Endothelial cell of hepatic sinusoid (primary cell): ENCODE measurements around the gene IL36RN.

Experiments
- in situ Hi-C: cut with HindIII; loops from 2 replicates; pipeline ENCODE4 v1.10.0; 2017; ENCODE audit warnings: low sequenced_read_pairs

IL36RN gene

DNA sequence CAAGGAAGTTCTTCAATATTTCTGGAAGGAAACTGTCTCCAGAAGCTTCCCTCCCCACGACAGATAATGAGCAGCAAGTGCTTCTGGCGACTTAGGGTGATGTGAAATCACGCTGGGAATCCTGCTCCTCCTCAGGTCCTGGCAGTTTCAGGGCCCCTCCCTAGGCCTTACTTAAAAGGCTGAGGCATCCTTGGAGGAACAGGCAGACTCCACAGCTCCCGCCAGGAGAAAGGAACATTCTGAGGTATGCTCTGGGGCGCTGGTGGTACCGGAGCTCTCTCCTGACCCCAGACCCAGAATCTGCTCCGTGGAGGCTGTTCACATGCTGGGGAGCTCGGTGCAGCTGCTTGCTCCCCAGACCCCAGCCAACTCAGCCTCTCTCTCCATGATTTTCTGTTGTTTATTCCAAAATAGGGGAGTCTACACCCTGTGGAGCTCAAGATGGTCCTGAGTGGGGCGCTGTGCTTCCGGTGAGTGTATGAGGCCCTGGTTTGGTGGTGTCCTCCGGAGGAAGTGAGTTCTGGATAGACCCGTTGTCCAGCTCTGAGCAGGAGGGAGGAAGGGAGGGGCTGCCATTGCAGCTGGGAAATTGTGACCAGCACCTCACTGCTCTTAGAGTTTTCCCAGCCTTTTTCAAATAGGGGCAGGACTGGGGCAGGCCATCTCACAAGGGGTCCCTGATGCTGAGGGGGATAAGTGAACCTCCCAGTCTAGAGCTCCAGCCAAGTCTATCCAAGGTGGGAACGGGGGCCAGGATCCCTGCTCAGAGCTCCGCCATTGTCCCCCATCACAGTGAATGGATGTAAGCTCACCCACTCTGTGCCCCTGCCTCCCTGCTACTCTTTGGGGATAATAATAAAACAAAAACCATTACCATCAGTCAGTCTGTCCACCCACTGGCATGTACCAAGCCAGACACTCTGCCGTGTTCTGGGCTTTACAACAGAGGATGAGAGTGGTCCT, at the start of gene IL36RN:
Gene IL36RN (plus strand): TSS at position 201 of the 963 bp plus-strand sequence. CDS start 241 bp downstream, at position 442.
- in situ Hi-C loops = no loop called here

DNA sequence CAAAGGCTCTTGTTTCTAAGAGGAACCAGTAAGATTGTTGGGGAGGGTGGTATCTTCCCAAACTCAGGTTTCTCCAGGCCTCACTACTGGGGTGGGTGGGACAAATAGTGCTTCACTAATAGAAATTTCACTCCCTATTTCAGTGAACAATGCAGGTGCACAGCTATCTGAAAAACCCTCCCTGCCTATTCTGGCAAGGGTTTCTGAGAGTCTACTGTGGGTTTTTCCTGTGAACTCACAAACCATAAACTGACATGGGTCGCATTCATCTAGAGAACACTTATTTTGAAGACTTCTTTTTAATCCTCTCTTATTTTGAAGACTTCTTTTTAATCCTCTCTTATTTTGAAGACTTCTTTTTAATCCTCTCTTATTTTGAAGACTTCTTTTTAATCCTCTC, 49.4 kb upstream of the IL36RN start:
- in situ Hi-C loops = no loop called here

DNA sequence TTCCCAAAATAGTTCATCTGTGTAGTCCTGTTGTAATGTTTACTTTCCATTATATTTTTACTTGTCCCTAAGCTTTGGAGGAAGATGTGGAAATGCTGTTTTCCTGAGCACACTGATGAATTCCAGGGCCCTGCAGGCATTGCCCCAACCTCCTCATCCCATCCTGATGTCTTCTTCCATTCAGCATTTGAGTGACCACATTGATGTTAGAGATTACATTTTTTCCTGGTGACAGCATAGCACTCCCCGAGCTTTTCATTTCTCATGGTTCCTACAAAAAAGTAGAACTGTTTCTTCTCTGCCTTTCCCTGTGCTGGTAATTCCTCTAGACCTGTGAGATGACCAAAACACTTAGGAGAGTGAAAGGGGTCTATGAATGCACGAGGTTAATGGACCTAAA, 48.9 kb upstream of the IL36RN start:
- in situ Hi-C loops = no loop called here

DNA sequence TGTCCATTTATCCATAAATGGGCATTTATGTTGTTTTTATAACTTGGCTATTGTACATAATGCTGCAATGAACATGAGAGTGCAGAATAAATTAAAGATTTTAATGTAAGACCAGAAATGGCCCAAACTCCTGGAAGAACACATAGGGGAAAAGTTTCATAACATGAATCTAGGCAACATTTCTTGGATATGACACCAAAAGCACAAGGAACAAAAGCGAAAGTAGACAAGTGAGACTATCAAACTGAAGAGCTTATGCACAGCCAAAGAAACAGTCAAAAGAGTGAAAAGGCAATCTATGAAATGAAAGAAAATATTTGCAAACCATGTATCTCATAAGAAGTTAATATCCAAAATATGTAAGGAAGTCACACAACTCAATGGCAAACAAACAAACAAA, 47.9 kb upstream of the IL36RN start:
- in situ Hi-C loops = no loop called here

DNA sequence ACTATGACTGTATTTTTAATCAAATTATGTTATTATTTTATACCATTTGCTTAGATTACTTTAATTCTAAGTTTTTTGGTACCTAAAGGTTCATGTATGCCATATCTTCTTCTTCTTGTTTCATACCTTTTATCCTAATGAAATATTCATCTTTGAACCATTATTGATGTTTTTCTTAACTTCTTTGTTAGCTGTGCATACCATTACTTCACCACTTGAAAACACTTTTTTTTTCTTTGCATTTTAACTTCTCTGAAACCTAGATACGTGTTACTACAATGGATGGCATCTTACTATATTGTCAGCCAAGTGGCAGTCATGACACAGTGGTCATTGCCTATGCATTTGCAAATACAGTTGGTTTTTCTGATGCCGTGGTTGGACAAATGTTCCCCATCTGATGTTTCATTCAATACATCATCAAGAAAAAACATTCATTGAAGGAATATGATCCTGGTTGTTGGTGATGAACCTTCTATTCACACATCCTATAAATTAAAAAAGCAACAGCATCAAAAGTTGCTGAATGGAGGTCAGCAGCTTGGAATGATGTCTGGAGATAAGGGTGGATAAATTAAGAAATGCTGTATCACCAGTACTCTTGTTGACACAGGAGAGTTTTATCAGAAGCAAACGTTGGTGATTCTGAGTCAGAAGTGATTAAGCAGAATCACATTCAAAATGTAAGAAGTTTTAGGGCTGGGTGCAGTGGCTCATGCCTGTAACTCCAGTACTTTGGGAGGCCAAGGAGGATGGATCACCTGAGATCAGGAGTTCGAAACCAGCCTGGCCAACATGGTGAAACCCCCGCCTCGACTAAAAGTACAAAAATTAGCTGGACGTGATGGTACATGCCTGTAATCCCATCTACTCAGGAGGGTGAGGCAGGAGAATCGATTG, 46.3 kb upstream of the IL36RN start:
- in situ Hi-C loops = no loop called here

DNA sequence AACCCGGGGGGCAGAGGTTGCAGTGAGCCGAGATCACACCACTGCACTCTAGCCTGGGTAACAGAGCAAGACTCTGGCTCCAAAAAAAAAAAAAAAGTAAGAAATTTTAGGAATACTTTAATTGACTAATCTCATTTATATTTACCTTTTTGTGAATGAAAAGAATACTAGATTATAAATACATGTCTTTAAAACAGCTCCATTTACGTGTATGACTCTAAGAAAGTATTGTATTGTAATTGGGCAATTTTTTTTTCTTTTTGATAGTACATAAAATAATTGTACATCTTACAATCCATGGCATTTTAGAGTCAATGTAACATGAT, 45.7 kb upstream of the IL36RN start:
- in situ Hi-C loops = no loop called here

DNA sequence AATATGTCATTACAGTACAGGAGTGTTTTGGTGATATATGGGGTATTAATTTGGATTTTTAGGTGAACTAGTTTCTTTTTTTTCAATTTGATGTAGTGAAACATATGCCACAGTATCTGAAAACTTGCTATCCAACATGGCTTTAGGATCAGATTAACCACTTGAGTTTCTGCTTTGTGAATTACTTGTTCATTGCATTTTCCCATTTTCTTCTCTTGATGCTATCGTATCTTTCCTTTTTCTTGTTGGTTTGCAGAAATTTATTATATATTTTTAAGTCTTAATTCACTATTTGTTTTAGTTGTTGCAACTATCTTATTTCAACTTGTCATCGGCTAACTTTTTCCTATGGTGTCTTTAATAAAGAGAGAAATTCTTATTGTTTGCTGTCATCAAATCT, 44.9 kb upstream of the IL36RN start:
- in situ Hi-C loops = no loop called here

DNA sequence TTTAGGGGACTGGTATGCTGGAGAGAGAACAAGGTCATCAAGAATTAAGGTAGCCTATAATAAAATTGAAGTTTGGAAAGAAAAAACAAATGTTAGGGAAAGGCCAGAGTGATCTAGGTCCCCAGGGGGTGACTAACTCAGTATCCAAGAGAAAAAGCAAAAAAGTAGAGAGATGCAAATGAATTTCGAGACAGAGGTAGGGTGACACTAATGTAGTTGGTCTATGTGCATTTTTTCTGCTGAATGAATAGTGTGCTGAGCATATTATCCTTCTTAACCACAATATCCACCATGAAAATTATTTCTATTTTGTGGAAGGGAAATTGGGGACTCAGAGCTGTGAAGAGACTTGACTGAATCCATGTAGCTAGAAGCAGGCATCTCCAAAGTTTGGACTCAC, 44.0 kb upstream of the IL36RN start:
- in situ Hi-C loops = no loop called here

DNA sequence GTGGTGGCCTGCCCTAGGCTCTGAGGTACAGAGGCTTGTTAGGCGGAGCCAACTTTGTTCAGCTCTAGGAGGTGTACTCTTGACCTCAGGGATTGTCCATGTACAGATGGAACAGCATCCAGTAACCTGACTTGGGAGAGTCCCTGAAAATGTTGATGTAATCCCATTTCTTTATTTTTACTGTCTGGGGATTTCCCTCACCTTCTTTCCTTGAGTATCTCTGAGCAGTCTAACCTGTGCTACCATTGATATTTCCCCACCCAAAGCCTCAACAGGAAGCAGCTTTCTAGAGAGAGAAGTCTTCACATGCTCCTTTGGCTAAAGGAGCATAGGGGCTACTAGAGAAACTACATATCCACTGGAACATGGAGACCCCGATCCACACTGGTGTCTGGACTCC, 43.3 kb upstream of the IL36RN start:
- in situ Hi-C loops = no loop called here

DNA sequence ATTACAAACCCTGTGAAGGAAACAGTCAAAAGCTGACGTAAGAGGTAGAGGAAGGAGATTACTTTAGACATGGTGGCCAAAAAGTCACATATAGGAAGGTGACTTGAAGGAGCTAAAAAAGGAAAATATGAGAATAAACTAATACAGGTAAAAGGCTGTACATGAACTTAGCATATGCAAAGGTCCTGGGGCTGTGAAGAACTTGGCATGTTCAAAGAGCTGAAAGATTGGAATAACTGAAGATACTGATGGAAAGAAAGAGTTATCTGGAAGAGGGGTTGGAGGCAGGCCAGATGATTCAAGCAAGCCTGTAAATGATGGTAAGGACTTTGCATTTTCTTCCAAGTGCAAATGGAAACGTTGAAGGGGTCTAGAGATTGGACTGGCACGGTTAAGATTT, 40.5 kb upstream of the IL36RN start:
- in situ Hi-C loops = no loop called here

DNA sequence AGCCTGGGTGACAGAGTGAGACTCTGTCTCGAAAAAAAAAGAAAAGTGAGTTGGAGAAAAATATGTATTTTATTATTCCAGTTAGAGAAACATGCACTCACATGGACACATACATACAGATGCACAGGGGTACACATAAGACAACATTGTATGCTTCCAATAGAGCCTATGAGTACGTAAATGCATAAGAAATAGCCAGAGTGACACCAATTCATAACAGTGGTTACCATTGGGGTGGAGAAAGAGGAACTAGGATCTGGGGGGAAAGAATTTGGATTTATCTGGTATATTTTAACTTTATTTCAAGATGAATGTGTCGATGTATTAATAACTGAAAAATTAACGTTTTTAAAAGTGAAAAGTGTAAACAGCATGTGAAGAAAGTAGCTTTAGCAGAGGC, 37.7 kb upstream of the IL36RN start:
- in situ Hi-C loops = no loop called here

DNA sequence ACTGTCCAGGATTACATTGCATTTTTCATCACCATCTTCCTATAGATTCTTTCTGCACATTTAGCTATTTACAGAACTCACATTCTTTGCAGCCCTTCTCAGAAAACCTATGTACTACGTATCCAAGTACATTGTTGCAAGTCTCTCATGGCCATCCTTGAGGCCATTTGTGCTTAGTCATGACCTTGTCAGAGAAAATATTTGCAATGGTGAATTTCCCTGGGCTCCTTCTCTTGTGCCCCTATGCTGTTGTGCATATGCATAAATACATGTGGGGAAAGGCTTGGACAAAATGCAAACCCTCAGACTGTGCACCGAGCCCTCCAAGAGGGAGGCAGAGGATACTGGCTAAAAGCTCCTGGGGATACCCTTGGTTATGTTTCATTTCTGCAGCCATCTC, 34.2 kb upstream of the IL36RN start:
- in situ Hi-C loops = no loop called here

DNA sequence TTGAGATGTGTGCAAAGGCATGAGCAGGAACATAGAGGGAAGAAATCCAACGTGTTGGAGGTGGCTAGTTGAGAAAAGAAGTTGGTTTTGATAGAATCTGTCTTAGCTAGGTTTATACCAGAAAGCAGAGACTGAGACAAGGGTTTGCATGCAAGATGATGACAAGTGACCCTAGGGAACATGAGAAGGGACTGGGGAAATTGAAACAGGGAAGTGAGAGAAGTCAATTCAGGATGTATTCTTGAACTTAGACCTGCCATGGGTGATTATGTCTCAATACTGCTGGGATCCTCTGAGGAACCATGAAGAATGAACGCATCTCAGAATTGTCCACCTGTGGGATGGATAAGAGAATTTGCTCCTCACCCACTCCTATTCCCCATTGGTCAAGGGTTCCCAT, 33.3 kb upstream of the IL36RN start:
- in situ Hi-C loops = no loop called here

DNA sequence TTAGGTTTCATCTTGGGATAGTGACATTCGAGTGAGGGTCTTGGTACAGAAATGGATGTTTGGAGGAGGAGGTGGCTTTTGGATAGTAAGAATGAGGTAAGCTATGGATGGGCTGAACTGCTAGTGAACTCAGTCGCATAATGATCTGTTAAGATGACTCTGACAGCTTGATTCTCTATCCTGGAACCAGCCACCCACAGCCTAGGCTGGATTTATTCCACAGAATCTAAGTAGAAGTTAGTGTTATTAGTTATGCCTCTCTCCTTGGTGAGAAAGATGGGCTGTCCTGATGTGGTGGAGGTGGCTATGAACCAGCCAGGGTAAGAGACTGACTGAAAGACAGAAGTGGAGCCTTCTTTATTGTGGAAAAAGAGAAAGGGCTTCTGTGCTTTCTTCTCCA, 31.3 kb upstream of the IL36RN start:
- in situ Hi-C loops = no loop called here

DNA sequence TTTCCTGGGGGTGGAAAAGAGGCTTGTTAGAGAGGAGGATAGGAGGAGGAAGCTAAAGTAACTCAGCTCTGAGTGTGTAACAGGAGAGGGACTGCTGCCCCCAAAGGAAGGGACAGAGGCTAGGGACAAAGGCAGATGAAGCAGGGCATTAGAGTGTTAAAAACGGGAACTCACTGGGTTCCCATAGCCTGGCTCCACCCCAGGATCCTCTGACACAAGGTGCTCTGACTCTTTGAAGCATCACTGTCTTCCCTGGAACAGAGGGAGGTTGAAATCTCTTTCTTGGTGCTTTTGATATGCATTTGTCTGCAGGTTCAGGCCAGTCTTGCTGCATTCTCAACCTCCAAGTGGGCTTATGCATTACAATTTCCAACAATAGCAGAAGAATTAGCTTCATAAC, 30.9 kb upstream of the IL36RN start:
- in situ Hi-C loops = no loop called here

DNA sequence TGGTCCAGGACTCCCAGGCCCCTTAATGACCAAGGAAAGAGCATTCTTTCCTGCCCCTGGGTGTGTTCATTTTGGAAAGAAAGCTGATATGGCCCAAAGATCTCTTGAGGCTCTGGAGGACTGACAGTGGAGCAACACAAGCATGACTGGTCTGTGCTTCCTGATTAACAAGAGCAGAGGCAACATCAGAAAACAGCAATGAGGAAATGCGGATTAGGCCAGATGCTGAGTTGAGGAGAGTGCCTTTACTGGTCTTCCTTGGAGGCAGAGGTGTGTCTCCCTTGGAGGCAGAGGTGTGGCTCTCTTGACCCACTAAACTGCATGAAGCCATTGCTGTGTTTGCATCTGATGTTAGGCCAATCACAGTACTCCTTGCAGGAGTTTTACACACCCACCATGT, 26.3 kb upstream of the IL36RN start:
- in situ Hi-C loops = no loop called here

DNA sequence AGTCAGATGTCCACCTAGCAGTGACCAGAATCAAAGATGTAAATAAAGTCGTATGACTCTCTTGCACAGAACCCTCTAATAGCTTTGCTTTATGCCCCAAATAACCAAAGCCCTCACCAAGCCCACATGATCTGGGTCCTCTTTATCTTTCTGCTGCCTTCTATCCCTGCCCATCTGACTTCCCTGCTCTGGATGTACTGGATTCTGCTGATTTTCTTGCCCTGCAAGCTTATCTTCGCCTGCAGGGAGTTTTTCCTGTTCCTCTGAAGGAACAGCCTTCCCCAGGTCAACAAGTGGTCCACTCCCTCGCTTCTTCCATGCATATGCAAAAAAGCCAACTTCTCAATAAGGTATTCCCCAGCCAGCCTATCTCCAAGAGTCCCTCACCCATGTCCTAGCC, 25.0 kb upstream of the IL36RN start:
- in situ Hi-C loops = no loop called here

DNA sequence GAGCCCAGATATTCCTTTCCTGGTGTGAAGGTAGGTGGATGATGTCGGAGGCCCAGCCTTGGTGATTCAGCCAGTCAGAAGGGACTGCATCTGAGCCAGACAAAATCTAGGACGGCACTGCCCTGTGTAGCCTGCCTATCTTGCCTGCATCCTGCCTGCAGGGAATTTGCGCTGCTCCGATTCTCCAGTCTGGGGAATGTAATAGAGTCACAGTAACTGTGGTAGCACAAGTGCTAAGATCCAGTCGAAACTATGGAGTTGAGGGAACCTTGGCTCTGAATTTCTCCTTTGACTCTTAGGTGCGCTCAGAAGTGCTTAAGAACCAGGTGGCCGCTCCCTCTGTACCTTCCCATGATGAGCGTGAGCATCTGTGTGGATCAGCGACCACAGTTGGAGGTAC, 22.2 kb upstream of the IL36RN start:
- in situ Hi-C loops = no loop called here

DNA sequence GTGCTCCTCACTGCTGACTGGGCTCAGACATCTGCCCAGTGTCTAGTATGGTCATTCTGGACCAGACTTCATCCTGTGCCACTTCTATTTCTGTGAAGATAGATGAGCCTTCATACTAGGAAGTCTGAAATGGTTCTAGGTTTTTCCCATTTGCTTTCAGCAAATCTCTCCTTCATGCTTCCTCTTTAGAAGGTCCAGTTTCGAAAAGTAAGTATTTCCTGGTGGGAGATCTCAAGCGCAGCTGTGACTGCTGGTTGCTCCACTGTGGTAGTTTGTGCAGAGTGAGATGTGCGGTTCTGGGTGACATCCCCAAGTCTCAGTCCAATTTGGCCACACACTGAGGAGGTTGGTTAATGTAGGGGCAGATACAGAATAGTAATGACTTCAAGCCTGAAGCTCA, 20.7 kb upstream of the IL36RN start:
- in situ Hi-C loops = no loop called here

DNA sequence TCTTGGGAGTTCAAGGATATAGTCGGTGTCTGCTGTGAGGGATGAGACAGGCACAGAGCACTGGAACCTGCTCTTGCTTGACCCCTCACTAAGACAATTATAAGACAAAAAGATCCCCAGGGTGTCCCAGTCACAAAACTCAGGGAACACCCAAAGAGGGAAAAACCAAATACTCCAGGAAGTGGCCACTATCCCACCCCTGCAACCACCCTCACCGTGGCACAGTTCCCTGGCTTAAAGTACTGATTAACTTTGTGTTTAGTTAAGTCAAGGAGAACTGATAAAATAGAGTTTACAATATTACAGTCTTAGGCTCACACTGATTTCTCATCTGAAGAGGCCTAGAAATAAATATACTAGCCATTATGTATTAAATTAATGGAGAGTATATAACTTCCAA, 19.8 kb upstream of the IL36RN start:
- in situ Hi-C loops = no loop called here

DNA sequence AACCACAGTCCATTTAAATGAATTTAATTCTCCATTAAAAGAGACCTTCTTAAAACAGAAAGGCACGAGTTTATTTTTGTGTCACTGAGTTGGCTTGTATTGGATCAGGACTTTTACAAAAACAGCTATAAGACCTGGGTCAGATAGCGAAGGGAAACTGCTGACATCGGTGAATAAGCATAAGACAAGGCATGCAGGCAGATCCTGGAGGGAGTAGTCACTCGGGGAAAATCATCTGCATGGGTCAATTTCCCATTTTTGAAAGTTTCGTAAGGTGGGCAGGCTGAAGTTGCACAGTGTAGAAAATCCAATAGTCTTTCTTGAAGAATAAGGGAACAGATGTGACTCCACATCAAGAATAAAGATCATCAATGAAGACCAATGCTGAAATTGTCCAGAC, 19.3 kb upstream of the IL36RN start:
- in situ Hi-C loops = no loop called here

DNA sequence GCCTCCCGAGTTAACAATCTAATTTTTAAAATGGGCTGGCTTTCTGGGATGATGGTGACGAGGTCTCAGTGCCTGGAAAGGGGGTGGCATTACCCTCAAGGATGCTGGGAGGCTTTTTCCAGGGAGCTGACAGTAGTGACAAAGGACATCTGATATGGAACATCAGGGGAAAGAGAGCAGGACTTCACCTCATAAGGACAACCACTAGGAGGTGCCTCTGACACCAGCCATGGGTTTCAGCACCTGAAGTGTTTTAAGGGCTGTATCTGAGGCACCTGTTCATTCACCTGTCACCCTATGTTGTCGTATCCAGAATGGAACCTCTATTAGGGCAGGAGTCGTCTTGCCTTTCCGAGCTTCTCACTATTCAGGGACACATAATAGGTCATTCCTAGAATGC, 17.1 kb upstream of the IL36RN start:
- in situ Hi-C loops = no loop called here
